ENCODE measurements around the gene NCL. TPM values are rescaled to one million over a fixed set of nuclear protein-coding genes. Genes with fewer than 3 reads are reported as not detected.

The NCL gene
- total and polyA plus RNA-seq, 2 of the 13 experiments (the other 11 are each of a cell fraction or from before 2014, with no cell fraction given), result 105 to 779 TPM

DNA sequence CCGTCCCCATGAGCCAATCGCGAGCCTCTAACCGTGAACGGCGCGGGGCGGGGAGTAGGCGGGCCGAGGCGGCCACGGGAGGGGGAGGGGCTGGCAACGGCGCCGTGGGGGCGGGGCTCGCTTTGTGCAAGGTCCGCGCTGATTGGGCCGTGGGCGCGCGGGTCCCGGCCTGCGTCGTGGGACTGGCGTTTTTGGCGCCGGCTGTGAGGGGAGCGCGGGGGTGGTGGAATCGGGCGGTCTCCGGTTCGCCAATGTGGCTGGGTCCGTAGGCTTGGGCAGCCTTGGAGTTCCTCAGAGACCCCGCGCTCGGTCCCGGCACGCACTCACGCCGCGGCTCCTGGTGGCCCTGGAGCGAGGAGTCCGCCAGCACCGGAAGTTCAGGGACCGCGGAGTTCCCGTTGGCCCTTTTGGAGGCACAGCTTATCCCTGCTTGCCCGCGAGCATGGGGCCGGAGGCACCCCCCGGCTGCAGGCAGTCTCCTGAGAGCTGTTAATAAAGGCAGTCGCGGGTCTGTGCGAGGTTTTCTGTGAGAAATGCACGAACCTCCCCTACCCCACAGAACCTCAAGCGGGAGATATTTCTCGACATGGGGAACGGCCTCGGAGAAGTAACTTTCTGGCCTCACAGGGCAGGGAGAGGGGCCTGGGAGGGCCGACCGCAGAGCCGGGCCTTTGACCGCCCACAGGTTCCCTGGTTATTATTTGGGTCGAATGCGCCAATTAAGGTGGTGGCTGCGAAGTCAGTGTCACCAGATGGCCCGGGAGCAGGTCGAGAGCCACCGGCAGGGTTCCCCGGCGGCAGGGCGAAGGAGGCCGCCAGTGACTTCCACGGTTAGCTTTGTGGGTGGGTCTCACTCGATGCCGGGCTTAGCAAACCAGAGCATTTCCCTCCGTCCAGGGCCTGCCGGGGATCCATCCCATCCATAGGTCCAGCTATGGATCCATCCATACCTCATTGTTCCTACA, 574 bp upstream of the NCL start (continued):
- TF ChIP-seq ZNF34 (CRISPR knock-in tag; IDR thresholded peaks at IDR 0.05; ENCODE audit: borderline replicate concordance), result peak; percentile 12; the same call in 1 of the 2 replicates
- TF ChIP-seq IRF2 (CRISPR knock-in tag; IDR thresholded peaks at IDR 0.05), result no peak; the same call in 1 of the 2 replicates
- no peak; the same call in 1 of the 2 replicates for TF ChIP-seq PHF21A (CRISPR knock-in tag; IDR thresholded peaks at IDR 0.05)
- TF ChIP-seq MEIS2 (CRISPR knock-in tag; IDR thresholded peaks at IDR 0.05), result peak; percentile 84
- TF ChIP-seq THAP11 (CRISPR knock-in tag; IDR thresholded peaks at IDR 0.05), result peak; percentile 63; the same call in 1 of the 2 replicates
- TF ChIP-seq ZNF292 (CRISPR knock-in tag; IDR thresholded peaks at IDR 0.05; ENCODE audit: borderline replicate concordance, low read depth), result no peak
- TF ChIP-seq MIER2 (CRISPR knock-in tag; IDR thresholded peaks at IDR 0.05), result no peak
- peak; percentile 67 for TF ChIP-seq ZFP90 (CRISPR knock-in tag; IDR thresholded peaks at IDR 0.05; ENCODE audit: borderline replicate concordance)
- TF ChIP-seq ZFP41 (CRISPR knock-in tag; IDR thresholded peaks at IDR 0.05; ENCODE audit: borderline replicate concordance), result peak; percentile 44; the same call in 1 of the 2 replicates
- TF ChIP-seq, protein P1, sequence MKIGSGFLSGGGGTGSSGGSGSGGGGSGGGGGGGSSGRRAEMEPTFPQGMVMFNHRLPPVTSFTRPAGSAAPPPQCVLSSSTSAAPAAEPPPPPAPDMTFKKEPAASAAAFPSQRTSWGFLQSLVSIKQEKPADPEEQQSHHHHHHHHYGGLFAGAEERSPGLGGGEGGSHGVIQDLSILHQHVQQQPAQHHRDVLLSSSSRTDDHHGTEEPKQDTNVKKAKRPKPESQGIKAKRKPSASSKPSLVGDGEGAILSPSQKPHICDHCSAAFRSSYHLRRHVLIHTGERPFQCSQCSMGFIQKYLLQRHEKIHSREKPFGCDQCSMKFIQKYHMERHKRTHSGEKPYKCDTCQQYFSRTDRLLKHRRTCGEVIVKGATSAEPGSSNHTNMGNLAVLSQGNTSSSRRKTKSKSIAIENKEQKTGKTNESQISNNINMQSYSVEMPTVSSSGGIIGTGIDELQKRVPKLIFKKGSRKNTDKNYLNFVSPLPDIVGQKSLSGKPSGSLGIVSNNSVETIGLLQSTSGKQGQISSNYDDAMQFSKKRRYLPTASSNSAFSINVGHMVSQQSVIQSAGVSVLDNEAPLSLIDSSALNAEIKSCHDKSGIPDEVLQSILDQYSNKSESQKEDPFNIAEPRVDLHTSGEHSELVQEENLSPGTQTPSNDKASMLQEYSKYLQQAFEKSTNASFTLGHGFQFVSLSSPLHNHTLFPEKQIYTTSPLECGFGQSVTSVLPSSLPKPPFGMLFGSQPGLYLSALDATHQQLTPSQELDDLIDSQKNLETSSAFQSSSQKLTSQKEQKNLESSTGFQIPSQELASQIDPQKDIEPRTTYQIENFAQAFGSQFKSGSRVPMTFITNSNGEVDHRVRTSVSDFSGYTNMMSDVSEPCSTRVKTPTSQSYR (CRISPR knock-in tag; IDR thresholded peaks at IDR 0.05; ENCODE audit: borderline replicate concordance), result peak; percentile 84
- TF ChIP-seq, protein P2, sequence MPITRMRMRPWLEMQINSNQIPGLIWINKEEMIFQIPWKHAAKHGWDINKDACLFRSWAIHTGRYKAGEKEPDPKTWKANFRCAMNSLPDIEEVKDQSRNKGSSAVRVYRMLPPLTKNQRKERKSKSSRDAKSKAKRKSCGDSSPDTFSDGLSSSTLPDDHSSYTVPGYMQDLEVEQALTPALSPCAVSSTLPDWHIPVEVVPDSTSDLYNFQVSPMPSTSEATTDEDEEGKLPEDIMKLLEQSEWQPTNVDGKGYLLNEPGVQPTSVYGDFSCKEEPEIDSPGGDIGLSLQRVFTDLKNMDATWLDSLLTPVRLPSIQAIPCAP (CRISPR knock-in tag; IDR thresholded peaks at IDR 0.05; ENCODE audit: low read depth), result no peak
- TF ChIP-seq NFIB (CRISPR knock-in tag; IDR thresholded peaks at IDR 0.05; ENCODE audit: borderline replicate concordance), result no peak
- TF ChIP-seq RBAK (CRISPR knock-in tag; IDR thresholded peaks at IDR 0.05), result no peak; the same call in 1 of the 2 replicates
- TF ChIP-seq YEATS2 (CRISPR knock-in tag; IDR thresholded peaks at IDR 0.05; ENCODE audit: borderline replicate concordance), result no peak; the same call in none of the 2 replicates
- no peak for TF ChIP-seq SNRNP70 (IDR thresholded peaks at IDR 0.05; ENCODE audit: low read depth, low read length)
- TF ChIP-seq, protein P3, sequence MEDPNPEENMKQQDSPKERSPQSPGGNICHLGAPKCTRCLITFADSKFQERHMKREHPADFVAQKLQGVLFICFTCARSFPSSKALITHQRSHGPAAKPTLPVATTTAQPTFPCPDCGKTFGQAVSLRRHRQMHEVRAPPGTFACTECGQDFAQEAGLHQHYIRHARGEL (CRISPR knock-in tag; IDR thresholded peaks at IDR 0.05), result peak; percentile 37; the same call in 1 of the 2 replicates
- TF ChIP-seq GTF2F1 (IDR thresholded peaks at IDR 0.05; ENCODE audit: low read length), result no peak
- TF ChIP-seq, protein P4, sequence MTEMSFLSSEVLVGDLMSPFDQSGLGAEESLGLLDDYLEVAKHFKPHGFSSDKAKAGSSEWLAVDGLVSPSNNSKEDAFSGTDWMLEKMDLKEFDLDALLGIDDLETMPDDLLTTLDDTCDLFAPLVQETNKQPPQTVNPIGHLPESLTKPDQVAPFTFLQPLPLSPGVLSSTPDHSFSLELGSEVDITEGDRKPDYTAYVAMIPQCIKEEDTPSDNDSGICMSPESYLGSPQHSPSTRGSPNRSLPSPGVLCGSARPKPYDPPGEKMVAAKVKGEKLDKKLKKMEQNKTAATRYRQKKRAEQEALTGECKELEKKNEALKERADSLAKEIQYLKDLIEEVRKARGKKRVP (CRISPR knock-in tag; IDR thresholded peaks at IDR 0.05), result no peak; a peak in 1 of 4 replicates
- TF ChIP-seq SOX5 (CRISPR knock-in tag; IDR thresholded peaks at IDR 0.05; ENCODE audit: borderline replicate concordance), result no peak
- TF ChIP-seq, protein P5, sequence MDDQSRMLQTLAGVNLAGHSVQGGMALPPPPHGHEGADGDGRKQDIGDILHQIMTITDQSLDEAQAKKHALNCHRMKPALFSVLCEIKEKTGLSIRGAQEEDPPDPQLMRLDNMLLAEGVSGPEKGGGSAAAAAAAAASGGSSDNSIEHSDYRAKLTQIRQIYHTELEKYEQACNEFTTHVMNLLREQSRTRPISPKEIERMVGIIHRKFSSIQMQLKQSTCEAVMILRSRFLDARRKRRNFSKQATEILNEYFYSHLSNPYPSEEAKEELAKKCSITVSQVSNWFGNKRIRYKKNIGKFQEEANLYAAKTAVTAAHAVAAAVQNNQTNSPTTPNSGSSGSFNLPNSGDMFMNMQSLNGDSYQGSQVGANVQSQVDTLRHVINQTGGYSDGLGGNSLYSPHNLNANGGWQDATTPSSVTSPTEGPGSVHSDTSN (CRISPR knock-in tag; IDR thresholded peaks at IDR 0.05; ENCODE audit: borderline replicate concordance), result no peak; the same call in 1 of the 2 replicates
- no peak for TF ChIP-seq MYNN (CRISPR knock-in tag; IDR thresholded peaks at IDR 0.05; ENCODE audit: low read depth)
- no peak for TF ChIP-seq EZH2 (conservative IDR thresholded peaks at IDR 0.05; ENCODE audit: low read depth, low read length)
- peak; percentile 78; the same call in 1 of the 2 replicates for TF ChIP-seq ZNF549 (CRISPR knock-in tag; IDR thresholded peaks at IDR 0.05)

All from HepG2 (cell line).